GM11168 (cell line): ENCODE results near the gene NAGS.

Source experiments
- in situ Hi-C: fragments of 300-500 bp; cut with MboI; formaldehyde crosslinking; loops from one replicate; pipeline ENCODE4 v1.12.0; 2022; ENCODE audit warnings: low sequenced_read_pairs; ENCODE audit not compliant: unreplicated experiment

The NAGS gene

DNA sequence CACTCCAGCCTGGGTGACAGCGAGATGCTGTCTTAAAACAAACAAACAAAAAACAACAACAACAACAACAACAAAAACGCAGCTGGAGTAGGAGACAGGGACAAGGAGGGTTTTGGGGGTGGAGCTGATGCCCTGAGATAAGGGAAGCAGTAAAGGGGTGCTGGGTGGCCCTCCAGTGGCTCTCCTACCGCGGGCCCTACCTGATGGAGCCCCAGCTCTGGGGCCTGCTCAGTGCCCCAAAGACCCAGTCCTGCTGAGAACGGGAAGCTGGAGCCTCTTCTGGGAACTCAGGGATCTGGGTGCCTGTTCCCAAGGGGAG is 21.3 kb upstream of the NAGS start:
- in situ Hi-C loops = no loop called here

DNA sequence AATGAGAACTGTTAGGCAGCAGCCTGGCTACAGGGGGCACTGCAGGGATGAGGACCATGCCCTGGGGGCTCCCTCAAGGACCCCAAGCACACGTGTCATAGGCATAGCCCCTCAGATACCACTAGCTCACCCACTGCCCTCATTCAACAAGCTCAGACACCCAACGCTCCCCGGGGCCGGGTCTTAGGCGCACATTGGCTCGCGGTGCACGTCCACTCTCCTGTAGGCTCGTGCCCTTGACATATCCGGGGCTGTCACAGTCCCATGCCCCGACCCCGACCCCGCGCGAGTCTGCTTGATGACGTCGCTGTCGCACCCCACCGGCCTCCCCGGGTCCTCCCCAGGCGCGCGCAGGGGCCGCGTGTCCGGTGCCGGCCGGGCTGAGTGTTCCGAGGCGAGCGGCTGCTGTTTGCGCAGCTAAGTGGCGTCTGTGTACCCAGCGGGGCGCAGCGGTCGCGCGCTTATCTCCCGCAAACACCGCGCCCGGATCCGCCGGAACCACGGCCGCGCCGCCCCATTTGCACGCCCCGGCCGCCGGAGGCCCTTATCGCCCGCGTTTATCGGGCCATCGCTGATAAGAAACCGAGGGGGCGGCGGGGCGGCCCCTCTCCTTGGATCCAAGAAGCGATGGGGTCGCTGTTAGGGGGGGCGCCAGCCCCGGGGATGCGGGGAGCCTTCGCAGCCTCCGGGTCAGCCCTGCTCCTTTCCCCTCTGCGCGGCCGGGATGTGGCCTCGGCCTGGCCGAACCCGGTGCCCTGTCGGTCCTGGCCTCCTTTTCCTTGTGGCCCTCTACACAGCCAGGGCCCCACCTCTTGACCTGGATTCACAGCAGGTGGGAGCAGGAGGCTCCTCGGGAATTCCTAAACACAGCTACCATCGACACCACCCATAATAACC is 20.7 kb upstream of the NAGS start:
- in situ Hi-C loops = no loop called here

DNA sequence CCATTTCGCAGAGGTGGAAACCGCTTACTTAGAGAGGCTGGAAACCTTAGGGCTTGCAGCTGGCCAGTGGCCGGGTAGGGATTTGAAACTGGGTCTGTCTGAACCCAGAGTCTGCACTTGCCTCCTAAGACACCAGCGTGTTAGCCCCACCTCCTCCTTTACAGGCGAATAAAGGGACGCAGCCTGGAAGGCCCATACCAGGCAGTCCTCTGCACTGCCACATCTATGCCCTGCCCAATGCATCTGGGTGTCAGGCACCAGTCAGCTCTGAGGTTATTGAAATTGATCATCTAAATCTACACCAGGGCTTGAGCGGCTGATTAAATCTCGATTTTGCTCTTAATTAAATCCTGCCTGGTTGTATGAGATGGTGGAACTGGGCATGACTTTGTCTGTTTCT is 19.9 kb upstream of the NAGS start:
- in situ Hi-C loops = no loop called here

DNA sequence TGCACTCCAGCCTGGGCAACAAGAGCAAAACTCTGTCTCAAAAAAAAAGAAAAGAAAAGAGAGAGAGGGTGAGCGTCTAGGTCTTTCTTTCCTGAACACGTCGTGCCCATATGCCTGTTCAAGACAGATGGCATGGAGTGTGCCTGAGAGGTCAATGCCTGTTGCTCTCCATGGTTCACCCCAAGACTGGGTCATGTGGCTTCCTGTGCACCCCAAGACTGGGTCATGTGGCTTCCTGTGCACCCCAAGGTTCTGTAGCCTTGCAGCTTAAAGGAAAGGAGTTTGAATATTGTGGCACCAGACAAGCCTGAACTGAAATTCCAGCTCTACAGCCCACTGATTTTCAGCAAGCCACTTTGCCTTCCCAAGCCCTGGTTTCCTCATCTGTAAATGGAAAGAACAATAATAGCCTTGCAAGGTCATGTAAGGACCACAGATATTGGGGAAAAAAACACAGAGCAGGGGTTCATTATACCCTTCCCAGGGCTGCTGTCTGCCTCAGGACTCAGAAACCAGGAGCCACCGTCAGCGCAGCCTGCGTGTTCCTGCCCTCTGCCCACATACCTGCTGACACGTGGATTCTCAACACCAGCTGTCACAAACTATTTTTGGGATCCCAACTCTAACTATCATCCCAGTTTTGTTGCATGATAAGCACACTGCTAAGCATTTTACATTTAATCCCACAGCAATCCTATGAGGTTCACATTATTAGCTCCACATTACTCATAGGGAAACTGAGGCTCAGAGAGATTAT is 18.0 kb upstream of the NAGS start:
- in situ Hi-C loops = no loop called here

DNA sequence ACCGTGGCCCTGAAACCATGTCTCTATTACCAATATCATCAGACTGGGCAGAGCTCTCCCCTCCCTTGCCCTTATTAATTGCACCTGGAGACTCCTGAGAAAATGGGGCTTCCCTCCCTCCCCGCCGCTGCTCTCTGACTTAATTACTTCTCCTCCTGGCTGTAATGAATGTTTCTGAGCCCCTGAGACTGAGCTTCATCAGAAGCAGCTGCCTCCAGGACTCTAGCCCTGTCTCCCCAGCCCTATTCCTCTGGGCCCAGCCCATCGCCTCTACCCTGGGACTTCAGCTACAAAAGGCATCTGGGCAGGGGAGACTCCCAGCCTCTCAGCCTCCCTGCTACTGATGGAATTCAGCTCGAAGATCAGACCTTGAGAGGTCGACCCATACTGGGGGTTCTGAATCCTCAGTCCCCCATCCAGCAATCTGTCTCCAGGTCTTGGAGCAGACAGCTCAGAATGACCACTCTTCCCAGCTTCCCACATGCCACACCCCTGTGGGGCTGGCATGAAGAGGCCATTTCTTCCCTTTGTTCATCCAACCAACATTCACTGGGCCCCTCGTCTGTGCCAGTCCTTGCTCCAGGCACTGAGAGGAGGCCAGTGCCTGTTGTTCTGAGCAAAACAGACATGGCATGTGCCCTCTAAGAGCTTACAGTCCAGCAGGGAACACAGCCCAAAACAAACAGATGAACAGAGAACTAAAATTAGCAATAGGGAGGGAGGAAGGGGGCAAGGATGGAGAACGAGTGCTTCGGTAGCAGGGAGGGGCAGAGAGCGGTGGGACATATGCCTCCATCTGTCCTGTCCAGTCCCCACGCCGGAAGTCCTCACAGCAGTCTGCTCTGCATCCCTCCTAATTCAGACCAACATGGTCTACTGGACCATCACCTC is 17.0 kb upstream of the NAGS start:
- in situ Hi-C loops = no loop called here

DNA sequence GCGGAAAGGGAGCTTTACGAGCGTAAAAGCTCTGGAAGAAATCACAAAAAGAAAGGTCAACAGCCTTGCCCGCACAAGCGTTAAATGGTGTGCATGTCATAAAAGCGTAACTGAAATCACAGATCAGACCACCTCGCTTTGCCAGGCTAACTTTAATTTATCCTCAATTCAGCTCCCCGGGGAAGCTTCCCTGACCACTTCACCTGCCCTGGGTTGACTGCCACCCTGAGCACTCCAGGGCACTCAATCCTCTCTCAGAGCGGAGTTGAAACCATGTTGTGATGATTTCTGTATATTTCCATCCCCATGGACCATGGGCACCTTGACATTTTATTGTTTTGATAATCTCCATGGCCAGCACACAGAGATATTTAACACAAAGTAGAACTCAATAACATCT is 16.1 kb upstream of the NAGS start:
- in situ Hi-C loops = no loop called here

DNA sequence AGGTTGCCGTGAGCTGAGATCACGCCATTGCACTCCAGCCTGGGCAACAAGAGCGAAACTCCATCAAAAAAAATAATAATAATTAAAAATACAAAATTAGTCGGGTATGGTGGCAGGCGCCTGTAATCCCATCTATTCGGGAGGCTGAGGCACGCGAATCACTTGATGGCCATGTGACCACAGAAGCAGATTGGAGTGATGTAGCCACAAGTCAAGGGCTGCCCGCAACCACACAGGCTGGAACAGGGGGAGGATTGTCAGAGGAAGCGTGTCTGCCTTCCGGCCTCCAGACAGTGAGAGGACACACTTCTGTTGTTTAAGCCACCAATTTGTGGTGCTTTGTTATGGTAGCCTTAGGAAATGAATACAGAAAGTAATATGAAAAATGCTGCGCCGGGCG is 11.8 kb upstream of the NAGS start:
- in situ Hi-C loops = loop anchor here (10.0 kb wide), 1 partner anchor 48 kb away; the partner anchor contains the start of gene PPY

DNA sequence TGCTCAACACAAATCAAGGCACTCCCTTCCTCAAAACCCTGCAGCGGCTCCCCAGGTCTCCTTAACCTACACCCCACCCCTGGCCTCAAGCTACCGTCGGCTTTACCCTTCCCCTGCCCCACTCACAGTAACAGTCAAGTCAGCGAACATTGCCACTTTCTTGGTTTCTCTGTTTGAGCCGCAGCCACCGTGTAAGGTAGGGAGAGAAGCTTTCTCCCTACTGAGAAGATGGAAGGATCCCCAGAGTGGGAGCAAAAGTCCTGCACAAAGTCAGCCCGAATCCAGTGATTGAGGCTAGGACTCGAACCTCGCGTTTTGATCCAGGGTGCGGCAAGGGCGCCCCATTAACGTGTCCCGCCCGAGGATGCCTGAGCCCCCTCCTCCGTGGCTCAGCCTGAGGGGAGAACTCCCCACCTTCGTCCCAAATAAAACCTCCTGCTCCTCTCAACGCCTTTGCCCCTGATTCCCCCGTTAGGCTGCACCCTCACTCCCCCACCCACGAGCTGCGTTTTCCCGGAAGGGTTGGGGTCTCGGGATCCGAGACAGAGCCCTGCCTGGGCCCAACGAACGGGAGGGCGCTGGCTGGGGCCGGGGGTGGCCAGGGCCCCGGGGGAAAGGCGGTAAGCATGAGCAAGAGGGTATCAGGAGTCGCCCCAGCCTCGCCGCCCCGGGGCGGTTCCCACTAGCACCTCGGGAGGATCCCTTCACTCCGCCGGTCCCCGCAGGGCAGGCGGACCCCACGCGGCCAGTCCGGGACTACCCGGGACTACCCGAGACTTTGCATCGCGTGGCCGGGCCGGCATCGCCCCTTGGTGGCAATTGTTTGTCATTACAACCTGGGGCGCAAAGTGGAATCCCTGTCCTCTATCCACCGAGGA is 9.9 kb upstream of the NAGS start:
- in situ Hi-C loops = loop anchor here (10.0 kb wide), 1 partner anchor 50 kb away; the partner anchor contains the start of gene PPY

DNA sequence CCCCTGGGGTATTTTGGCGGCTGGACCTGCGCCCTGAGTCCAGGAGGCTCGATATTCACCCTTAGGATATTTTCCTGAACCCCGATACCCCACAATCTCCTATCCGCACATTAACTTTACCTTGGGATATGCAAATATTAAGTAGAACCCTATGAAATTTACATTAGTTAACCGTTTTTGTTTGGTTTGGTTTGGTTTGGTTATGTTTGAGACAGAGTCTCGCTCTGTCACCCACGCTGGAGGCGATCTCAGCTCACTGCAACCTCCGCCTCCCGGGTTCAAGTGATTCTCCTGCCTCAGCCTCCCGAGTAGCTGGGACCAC is 9.3 kb upstream of the NAGS start:
- in situ Hi-C loops = loop anchor here (10.0 kb wide), 1 partner anchor 50 kb away; the partner anchor contains the start of gene PPY

DNA sequence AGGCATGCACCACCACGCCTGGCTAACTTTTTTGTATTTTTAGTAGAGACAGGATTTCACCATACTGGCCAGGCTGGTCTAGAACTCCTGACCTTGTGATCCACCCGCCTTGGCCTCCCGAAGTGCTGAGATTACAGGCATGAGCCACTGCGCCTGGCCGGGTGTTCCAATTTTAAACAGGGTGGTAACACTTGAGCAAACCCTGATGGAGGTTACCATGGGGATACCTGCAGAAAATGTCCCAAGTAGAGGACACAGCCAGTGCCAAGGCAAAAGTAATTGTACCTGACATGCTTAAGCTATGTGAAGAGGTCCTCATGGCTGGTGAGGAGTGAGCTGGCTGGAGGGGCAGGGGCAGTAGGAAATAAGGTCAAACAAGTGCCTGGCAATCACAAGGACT is 7.2 kb upstream of the NAGS start:
- in situ Hi-C loops = loop anchor here (10.0 kb wide), 1 partner anchor 52 kb away; the partner anchor contains the start of gene PPY

DNA sequence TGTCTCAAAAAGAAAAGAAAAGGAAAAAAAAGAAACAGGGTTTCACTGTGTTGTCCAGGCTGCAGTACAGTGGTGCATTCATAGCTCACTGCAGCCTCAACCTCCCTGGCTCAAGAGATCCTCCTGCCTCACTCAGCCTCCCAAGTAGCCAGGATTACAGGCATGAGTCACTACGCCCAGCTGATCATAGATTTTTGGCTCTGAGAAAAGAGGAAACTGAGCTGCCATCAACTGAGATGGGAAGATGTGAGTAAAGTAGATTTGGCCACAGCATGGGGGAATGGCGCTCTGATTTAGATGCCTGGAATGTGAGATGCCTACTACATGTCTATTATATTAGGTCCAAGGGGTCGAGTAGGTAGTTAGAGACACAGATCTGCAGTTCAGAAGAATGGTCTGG is 5.9 kb upstream of the NAGS start:
- in situ Hi-C loops = loop anchor here (10.0 kb wide), 1 partner anchor 54 kb away; the partner anchor contains the start of gene PPY

DNA sequence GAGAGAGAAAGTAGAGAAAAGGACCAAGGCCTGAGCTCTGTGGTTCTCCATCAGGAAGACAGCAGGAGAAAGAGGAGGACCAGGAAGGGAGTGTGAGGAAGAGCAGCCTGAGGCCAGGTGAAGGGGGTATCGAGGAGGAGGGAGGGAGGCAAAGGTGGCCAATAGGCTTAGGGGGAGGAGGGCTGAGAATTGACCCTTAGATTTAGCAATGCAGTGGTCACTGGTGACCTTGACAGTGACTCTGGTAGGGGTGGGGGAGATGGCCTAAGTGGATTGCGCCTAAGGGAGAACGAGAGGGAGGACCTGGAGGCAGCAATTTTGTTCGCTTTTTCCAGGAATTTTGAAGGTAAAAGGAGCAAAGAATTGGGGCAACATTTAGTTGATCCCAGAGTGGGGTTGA is 5.4 kb upstream of the NAGS start:
- in situ Hi-C loops = loop anchor here (10.0 kb wide), 1 partner anchor 54 kb away; the partner anchor contains the start of gene PPY

DNA sequence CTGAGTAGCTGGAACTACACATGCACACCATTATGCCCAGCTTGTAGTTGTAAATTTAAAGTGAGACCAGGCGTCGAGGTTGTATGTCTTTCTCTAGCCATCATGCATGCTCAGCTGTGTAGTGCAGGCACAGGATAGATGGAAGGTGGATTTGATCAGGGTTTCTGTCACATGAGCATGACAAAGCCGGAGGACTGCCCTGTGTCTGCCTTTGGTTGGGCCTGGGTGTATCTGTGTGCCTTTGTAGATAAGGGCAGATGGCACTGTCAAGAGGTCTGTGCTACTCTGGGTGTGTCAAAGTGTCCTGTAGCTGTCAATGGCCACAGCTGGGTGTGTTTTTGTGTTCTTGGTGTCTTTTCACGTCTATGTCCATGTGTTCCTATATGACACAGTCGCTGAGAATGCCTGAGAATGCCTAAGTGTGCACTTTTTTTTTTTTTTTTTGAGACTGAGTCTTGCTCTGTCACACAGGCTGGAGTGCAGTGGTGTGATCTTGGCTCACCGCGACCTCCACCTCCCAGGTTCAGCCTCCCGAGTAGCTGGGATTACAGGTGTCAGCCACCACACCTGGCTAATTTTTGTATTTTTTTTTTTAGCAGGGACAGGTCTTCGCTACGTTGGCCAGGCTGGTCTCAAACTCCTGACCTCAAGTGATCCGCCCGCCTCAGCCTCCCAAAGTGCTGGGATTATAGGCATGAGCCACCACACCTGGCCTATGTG is 4.1 kb upstream of the NAGS start:
- in situ Hi-C loops = no loop called here

DNA sequence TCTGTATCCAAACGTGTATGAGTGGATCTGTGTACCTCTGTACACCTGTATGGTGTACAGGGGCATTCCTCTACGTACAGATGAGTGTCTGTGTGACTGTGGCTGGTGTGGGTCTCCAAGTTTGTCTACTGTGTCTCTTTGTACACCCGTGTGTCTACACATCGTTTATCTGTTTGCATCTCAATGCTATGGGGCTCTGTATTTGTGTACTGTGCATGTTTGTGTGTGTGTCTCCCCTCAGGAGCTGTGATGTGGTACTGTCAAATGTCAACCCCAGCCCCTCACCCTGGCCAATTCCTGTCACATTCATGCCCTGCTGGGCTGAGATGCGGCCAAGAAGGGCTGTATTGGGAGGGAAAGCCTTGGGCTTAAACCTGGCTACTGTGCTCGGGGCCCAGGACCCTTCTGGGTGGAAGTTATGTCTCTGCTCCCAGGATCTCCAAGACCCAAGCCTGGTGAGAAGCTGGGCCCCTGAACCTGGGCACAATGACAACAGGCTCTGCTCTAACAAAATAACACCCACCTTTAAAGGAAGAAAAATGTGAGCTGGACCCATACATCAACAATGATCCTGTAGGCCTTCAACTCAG is 3.5 kb upstream of the NAGS start:
- in situ Hi-C loops = no loop called here

DNA sequence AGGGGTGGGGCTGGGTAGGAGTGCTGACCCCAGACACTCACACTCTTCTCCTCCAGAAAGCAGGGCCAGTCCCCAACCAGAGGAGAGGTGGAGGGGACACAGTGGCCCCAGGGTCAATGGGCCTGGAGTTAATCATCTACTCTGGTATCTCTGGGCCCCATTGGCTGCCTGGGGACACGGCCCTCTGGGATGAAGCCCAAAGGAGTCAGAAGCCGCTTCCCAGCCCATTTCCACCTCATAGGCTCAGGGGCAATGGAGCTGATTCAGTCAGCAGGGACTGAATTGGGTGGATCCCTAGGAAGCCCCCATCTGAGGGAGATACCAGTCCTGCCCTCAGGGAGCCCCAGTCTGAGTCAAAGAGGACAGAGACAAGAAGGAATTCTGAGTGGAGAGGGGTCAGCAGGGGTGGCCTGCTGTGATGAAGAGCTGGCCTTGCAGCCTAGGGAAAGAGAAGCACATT is 2.9 kb upstream of the NAGS start:
- in situ Hi-C loops = no loop called here

DNA sequence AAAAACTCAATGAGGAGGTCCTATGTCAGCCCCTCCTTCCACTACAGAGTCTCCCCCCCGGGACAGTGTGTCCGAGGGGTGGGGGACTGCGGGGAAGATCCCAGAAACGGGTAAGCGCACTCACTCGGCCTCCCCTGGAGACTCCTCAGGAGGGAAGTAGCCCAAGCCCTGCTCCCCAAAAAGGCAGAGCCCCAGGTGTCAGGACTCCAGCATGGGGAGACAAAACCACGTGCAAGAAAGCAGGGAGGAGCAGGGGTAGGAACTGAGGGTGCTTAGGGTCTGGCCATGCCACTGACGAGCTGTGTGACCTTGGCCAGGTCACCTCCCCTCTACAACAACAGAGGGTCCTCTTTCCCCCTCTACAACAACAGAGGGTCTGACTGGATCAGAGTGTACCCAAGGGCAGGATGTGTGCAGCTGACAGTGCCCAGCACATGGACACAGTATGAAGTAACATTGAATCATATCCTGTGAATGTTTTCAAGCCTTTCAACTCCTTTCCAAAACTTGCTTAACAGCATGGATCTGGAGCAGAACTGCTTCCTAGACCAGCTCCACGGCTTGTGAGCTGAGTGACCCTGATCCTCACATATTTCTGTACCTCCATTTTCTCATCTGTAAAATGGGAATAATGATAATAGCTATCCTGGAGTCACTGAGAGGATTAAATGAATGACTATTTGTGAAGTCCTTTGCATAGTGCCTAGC is 2.1 kb upstream of the NAGS start:
- in situ Hi-C loops = no loop called here

DNA sequence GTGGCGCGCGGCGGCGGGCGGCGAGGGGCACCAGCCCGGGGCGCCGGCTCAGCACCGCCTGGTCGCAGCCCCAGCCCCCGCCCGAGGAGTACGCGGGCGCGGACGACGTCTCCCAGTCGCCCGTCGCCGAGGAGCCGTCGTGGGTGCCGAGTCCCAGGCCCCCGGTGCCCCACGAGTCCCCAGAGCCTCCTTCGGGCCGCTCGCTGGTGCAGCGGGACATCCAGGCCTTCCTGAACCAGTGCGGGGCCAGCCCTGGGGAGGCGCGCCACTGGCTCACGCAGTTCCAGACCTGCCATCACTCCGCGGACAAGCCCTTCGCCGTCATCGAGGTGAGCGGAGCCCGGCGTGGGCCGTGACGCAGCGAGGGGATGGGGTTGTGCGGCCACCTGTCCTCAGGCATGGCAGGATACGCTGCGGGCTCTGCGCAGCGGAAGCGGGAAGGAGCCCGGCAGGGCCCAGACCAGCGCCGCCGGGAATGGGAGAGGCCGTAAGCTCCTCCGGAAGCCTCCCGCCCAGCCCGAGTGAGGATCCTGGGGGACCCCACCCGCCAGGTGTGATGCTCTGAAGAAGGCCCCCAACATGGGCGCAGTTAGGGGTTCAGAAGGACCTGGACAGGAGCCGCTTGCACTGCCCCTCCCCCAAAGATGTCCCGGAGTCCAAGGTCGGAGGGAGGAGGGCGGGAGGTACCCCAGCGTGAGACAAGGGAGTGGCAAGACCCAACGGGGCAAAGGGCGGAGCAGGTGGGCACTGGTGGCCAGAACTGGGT is 522 bp downstream of the NAGS start:
- in situ Hi-C loops = no loop called here
